ENCODE data around the gene TMPRSS12.
"Not testable (repeated sequence)": the region's sequence is repeated elsewhere in the genome, so short reads cannot be mapped to it uniquely, and the experiment has no call there.

TMPRSS12 gene

GRCh38 chr12:50865266-50865665 is 22.5 kb downstream of the TMPRSS12 start:
- no peak for TF ChIP-seq ZFX (IDR thresholded peaks at IDR 0.05; ENCODE audit: borderline replicate concordance)
- no peak for TF ChIP-seq CTCF (IDR thresholded peaks at IDR 0.05)
- H3K27ac ChIP-seq = no peak overlapping the region

- H3K27ac ChIP-seq = not testable (repeated sequence)
Measured at GRCh38 chr12:50868881-50869280, 26.2 kb downstream of the TMPRSS12 start.

- H3K27ac ChIP-seq = no peak overlapping the region
- TF ChIP-seq CTCF (IDR thresholded peaks at IDR 0.05) = no peak
- TF ChIP-seq ZFX (IDR thresholded peaks at IDR 0.05; ENCODE audit: borderline replicate concordance) = no peak
Measured at GRCh38 chr12:50882563-50882962, 39.8 kb downstream of the TMPRSS12 start.

DNA sequence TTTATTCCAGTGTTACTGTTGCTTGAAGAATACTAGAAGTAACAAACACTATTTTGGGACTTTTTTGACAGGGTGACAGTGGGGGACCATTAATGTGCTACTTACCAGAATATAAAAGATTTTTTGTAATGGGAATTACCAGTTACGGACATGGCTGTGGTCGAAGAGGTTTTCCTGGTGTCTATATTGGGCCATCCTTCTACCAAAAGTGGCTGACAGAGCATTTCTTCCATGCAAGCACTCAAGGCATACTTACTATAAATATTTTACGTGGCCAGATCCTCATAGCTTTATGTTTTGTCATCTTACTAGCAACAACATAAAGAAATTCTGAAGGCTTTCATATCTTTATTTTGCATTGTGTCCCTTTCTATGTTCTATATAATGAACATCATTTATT is 44.5 kb downstream of the TMPRSS12 start:
- TF ChIP-seq ZFX (IDR thresholded peaks at IDR 0.05; ENCODE audit: borderline replicate concordance) (no peak), CTCF (IDR thresholded peaks at IDR 0.05) (no peak)
- H3K27ac ChIP-seq = no peak overlapping the region

DNA sequence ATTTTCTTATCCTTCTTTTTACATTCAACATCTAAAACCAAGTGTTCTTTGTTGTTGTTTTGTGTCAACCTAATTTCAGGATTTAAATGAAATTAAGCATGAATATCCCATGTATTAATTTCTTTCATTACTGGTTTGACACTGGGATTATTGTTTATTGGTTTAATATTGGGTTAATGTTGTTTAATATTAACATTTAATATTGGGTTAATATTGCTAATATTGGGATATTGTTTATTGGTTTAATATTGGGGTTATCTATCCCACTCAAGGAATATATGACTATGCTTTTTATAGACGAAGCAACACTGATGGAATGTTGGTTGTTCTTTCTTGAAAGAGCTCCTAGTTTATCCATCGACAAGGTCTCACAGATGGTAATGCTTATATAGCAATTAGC is 45.9 kb downstream of the TMPRSS12 start:
- H3K27ac ChIP-seq = no peak overlapping the region
- TF ChIP-seq CTCF (IDR thresholded peaks at IDR 0.05) (no peak), ZFX (IDR thresholded peaks at IDR 0.05; ENCODE audit: borderline replicate concordance) (no peak)

DNA sequence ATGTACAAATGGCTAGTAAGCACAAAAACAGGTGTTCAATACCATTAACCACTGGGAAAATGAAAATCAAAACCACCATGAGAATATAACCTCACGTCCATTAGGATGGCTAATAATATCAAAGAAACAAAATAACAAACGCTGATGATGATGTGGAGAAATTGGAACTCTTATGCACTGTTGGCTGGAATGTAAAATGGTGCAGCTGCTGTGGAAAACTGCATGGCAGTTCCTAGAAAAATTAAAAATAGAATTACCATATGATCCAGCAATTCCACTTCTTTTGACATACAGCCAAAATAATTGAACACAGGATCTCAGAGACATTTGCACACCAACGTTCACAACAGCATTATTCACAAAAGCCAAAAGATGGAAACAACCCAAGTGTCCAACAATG is 51.5 kb downstream of the TMPRSS12 start:
- no peak overlapping the region for H3K27ac ChIP-seq
- no peak for TF ChIP-seq ZFX (IDR thresholded peaks at IDR 0.05; ENCODE audit: borderline replicate concordance)
- TF ChIP-seq CTCF (IDR thresholded peaks at IDR 0.05) = no peak

- TF ChIP-seq ZFX (IDR thresholded peaks at IDR 0.05; ENCODE audit: borderline replicate concordance) (no peak), CTCF (IDR thresholded peaks at IDR 0.05) (no peak)
- H3K27ac ChIP-seq = no peak overlapping the region
Measured at GRCh38 chr12:50901685-50902113, 59.0 kb downstream of the TMPRSS12 start.

DNA sequence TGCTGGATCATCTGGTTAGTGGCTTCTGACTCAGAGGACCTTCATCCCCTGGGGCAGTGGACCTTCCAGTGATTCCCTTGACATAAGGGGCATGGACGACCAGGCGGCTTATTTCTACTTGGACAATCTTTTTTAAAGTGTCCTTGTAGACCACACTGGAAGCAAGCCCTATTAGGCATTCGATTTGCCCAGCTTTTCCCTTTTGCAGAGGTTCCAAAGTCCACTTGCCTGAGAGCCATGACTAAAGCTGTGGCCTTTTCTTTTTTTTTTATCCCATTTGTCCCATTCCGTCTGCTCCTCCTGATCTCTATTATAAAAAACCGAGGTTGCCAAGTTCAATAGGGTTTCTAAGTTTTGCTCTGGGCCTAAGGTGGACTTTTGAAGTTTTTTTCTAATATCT is 65.8 kb downstream of the TMPRSS12 start:
- H3K27ac ChIP-seq = not testable (repeated sequence)

DNA sequence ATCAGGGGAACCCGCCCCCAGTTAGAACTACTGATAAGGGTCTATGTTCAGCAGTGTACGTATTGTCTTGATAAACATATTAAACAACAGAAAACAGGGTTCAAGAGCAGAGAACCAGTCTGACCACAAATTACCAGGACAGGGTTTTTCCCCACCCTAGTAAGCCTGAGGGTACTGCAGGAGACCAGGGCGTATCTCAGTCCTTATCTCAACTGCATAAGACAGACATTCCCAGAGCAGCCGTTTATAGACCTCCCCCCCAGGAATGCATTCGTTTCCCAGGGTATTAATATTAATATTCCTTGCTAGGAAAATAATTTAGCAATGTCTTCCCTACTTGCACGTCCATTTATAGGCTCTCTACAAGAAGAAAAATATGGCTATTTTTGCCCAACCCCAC is 69.6 kb downstream of the TMPRSS12 start:
- not testable (repeated sequence) for H3K27ac ChIP-seq
